HT1080 (cell line): ENCODE measurements around the gene KHDC1. TPM values are rescaled to one million over a fixed set of nuclear protein-coding genes. Genes with fewer than 3 reads are reported as not detected.
"Not testable (repeated sequence)": the region's sequence is repeated elsewhere in the genome, so short reads cannot be mapped to it uniquely, and the experiment has no call there.

Experiments used
- DNase-seq: peaks from one replicate; pipeline ENCODE4 v3.0.0-alpha.2; 2015; ENCODE audit warnings: low read depth
- polyA plus RNA-seq, 2 experiments: library from polyadenylated mRNA; depleted of rRNA; stranded (reverse); fragments of >200 nt; gene quantifications; 2 replicates each; pipeline ENCODE4 v1.2.3, GENCODE V29; 2015
- total RNA-seq: library from RNA; depleted of rRNA; stranded (reverse); fragments of >200 nt; shearing (Covaris generic); gene quantifications from 2 replicates; pipeline ENCODE4 v1.2.3, GENCODE V29; 2014; rRNA removed

Gene KHDC1
- 2.6 and 4.2 TPM in 2 replicates for total RNA-seq
- polyA plus RNA-seq (2015; cell fraction: cytosol; rRNA removed) = 4.6 and 6.3 TPM in 2 replicates
- polyA plus RNA-seq (2015; cell fraction: nucleus; rRNA removed) = 7.0 and 7.1 TPM in 2 replicates

GRCh38 chr6:73262671-73263569 is at the start of gene KHDC1:
TSS of gene KHDC1 (minus strand) at chr6:73263196. CDS start at chr6:73242517, 20,679 bp downstream.
- DNase-seq = peak; percentile 61

GRCh38 chr6:73310503-73310845 is 47.5 kb upstream of the KHDC1 start:
- not testable (repeated sequence) for DNase-seq

GRCh38 chr6:73309785-73310502 is 46.9 kb upstream of the KHDC1 start:
- peak; percentile 73 for DNase-seq

- no peak for DNase-seq
These were observed 46.5 kb upstream of the KHDC1 start for GRCh38 chr6:73309535-73309784.

- peak; percentile 35 for DNase-seq
These were observed 45.9 kb upstream of the KHDC1 start for GRCh38 chr6:73308712-73309534.

GRCh38 chr6:73303773-73304172 is 40.8 kb upstream of the KHDC1 start:
- not testable (repeated sequence) for DNase-seq

GRCh38 chr6:73302339-73302738 is 39.3 kb upstream of the KHDC1 start:
- DNase-seq = no peak

- no peak for DNase-seq
These were observed 36.4 kb upstream of the KHDC1 start for GRCh38 chr6:73299151-73299971.

GRCh38 chr6:73293331-73293730 is 30.3 kb upstream of the KHDC1 start:
- DNase-seq = no peak

- DNase-seq = peak; percentile 77
These were observed 27.4 kb upstream of the KHDC1 start for GRCh38 chr6:73290435-73290834.

- DNase-seq = no peak
These were observed 23.8 kb upstream of the KHDC1 start for GRCh38 chr6:73286752-73287151.

- DNase-seq = peak; percentile 64
These were observed 22.8 kb upstream of the KHDC1 start for GRCh38 chr6:73285674-73286283.

- DNase-seq = no peak
These were observed 19.9 kb upstream of the KHDC1 start for GRCh38 chr6:73282871-73283270.

- DNase-seq = not testable (repeated sequence)
These were observed 18.7 kb upstream of the KHDC1 start for GRCh38 chr6:73281684-73282083.

- DNase-seq = not testable (repeated sequence)
These were observed 6.3 kb upstream of the KHDC1 start for GRCh38 chr6:73269296-73269695.

GRCh38 chr6:73268896-73269295 is 5.9 kb upstream of the KHDC1 start:
- not testable (repeated sequence) for DNase-seq

- DNase-seq = no peak
These were observed 1.4 kb upstream of the KHDC1 start for GRCh38 chr6:73264446-73264845.

- DNase-seq = no peak
These were observed 544 bp upstream of the KHDC1 start for GRCh38 chr6:73263570-73263909.

GRCh38 chr6:73258721-73259120 is 4.3 kb downstream of the KHDC1 start:
- DNase-seq = no peak

GRCh38 chr6:73254323-73254722 is 8.7 kb downstream of the KHDC1 start:
- not testable (repeated sequence) for DNase-seq
